ENCODE data around the gene CSN3.

Gene CSN3

GRCh38 chr4:70291341-70291740, 48.9 kb downstream of the CSN3 start:
- DNase-seq (ENCODE audit: low read depth in 2 of 2, low spot score in 1 of 2) = no peak

- DNase-seq (ENCODE audit: low read depth in 2 of 2, low spot score in 1 of 2) = no peak
These were observed 55.2 kb downstream of the CSN3 start for GRCh38 chr4:70297576-70297975.

GRCh38 chr4:70298051-70298450, 55.7 kb downstream of the CSN3 start:
- no peak for DNase-seq (ENCODE audit: low read depth in 2 of 2, low spot score in 1 of 2)

GRCh38 chr4:70299643-70300042, 57.2 kb downstream of the CSN3 start:
- DNase-seq (ENCODE audit: low read depth in 2 of 2, low spot score in 1 of 2) = no peak

- DNase-seq (ENCODE audit: low read depth in 2 of 2, low spot score in 1 of 2) = no peak
These were observed 57.8 kb downstream of the CSN3 start for GRCh38 chr4:70300215-70300614.

Data from stimulated activated CD8-positive, alpha-beta memory T cell treated with anti-CD3 and anti-CD28 coated beads, Interleukin-4, amount 100 ng/mL, for 1 hour (primary cell).